GM15510 (cell line): ENCODE data around the gene FASTKD3.

Experiments
- POLR2A ChIP-seq: IDR thresholded peaks from 3 replicates; pipeline ENCODE4 v1.6.1; 2011; ENCODE audit warnings: borderline replicate concordance; ENCODE audit not compliant: insufficient read length; ENCODE audit errors: extremely low read depth

FASTKD3 gene

GRCh38 chr5:7888901-7889300 lies 20.1 kb upstream of the FASTKD3 start:
- no peak for TF ChIP-seq POLR2A

- no peak for TF ChIP-seq POLR2A
These were observed 18.1 kb upstream of the FASTKD3 start for GRCh38 chr5:7886849-7887475.

DNA sequence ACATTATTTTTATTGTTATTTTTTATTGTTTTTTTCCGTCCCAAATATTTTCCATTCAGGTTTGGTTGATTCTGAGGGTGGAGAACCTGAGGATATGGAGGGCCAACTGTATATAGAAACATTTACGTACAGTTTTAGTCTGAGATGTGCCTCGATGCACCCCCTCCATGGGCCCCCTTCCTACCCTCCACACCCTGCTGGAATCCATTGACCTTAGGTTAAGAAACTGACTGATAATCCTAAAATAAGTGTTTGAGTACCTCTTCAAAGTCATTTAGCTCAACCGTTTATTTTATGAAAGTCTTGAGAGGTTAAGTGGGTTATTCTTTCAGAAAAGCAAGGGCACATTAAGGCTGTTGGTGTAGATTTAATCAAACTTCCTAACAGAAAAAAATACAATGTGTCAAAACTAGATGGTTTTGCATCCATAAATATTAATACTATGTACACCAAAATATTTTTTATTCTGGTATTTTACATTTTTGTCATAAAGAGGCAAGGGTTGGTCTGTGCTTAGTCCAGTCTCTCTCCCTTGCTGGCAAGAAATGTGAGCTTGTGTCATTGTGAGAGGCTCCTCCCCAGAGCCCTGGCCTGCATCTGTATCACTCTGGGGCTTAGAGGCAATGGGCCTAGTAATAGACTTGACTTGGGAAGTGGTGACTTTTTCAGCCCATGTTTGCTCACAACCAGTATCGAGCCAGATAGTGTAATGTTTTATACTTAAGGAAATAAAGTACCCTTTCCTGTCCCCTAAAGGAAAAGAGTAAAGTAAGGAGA lies 15.8 kb upstream of the FASTKD3 start:
- TF ChIP-seq POLR2A = no peak

- no peak for TF ChIP-seq POLR2A
These were observed 14.1 kb upstream of the FASTKD3 start for GRCh38 chr5:7882926-7883325.

DNA sequence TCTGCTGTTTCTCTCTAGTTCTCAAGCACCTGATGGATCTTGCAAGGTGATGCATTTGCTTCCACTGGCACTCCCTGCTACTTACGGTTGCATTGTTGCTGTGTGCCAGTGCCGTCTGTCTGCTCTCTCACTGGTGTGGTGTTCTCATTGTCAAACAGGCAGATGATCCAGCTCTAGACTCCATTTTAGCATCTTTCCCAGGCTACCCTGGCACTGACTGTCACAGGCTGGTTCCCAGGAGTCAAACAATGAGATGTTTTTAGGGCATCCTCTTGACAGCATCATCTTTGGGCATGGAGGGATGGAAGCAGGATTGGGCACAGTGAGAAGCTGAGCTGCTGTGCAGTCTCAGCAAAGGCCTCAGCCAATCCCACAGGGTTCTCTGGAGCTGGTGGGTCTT lies 13.0 kb upstream of the FASTKD3 start:
- TF ChIP-seq POLR2A = no peak

- TF ChIP-seq POLR2A = no peak
These were observed 12.3 kb upstream of the FASTKD3 start for GRCh38 chr5:7881091-7881490.

DNA sequence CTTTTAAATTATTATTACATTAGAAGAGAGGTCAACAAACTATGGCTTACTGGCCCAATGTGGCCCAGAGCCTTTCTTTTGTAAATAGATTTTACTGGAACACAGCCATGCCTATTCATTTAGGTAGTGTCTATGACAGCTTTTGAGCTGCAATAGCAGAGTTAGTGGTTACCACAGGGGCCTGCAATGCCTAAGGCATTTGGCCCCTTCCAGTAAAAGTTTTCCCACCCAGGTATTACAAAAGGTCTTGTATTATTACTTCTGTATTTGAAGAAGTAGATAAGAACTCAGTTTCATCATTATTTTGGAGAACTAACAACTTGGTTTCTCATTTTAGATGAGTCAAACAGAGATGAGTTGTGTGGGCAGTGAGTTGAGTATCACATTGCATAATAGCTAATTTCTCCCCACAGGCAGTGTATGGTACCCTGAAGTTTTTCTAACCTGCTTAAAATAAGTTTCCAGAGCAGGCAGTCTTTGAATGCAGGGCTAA lies 9.6 kb upstream of the FASTKD3 start:
- TF ChIP-seq POLR2A = no peak

- TF ChIP-seq POLR2A = no peak
These were observed 9.0 kb upstream of the FASTKD3 start for GRCh38 chr5:7877851-7878250.

- TF ChIP-seq POLR2A = no peak
These were observed 8.0 kb upstream of the FASTKD3 start for GRCh38 chr5:7876867-7877266.

DNA sequence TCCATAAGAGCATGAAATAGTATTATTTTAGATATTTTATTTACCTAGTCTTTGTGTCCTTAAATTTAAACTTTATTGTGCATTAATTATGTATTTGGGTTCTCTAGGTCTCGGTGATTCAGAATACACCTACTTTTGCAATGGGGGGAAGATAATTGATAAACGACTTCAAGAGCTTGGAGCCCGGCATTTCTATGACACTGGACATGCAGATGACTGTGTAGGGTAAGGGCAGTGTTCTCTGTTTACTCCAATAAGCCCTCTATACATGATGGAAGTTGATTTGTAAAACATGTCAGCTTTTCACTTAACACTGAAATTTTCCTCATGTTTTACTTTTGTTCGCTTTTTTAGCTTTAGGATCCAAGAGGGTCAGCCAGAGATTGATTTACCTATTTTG lies 6.3 kb upstream of the FASTKD3 start:
- TF ChIP-seq POLR2A = no peak

DNA sequence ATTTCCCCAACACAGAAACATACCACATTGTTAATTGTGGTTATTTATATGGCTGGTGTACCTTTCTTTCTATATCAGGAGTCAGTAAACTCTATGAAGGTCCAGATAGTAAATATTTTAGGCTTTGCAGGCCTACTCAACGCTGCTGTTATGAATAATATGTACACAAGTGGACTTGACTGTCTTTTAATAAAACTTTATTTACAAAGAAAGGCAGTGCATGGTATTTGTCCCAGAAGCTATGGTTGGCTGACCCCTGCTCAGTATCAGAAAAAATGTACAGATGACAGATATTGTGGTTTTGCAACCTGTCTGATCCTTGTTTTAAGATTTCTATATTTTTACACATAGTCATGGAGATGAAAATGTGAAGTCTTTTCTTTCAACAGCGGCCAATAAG lies 5.8 kb upstream of the FASTKD3 start:
- TF ChIP-seq POLR2A = no peak

GRCh38 chr5:7873216-7873615 lies 4.4 kb upstream of the FASTKD3 start:
- no peak for TF ChIP-seq POLR2A

DNA sequence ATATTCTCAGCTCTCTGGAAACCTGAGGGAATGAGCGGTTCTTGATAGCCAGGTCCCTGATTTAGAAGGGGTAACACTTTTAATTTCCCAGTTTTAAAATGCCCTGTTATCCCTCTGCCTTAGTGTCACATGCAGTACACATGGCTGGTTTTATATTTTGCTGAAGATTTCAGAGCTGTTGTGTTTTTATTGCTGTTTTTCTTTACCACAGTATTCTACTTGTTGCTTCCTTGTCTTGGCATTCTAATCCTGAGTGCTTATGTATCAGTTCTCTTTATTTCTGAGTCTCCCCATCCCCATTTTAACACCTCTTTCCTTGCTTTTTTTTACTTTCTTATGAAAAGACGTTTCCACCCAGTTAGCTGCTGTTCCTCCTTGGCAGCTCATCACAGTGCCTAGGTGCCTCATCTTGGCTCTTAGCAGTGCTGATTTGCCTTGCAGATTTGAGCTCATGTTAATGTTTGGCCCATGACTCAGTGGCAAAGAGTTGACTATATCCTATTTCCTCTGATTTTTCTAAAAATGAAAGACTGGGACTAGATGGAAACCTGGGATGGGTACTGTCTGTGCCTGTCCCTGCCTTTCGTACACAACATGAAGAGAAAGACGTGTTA lies 3.8 kb upstream of the FASTKD3 start:
- TF ChIP-seq POLR2A = no peak

DNA sequence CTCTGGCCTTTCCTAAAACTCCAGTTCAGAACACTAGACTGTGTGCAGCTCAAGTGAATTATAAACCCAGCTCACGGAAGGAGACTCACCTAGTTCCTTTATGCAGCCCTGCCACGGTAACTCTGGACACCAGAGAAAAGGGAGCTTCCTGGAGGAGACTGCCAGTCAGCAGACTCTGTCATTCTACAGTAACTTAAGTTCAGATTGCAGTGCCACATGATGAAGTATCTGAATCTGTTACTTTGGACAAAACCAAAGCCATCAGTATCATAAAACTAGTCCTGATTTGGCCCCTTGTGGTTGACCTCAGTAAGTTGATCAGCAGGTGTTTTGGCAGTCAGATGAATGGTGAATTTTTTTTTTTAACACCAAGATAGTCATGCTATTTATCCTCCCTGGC lies 2.8 kb upstream of the FASTKD3 start:
- TF ChIP-seq POLR2A = no peak

DNA sequence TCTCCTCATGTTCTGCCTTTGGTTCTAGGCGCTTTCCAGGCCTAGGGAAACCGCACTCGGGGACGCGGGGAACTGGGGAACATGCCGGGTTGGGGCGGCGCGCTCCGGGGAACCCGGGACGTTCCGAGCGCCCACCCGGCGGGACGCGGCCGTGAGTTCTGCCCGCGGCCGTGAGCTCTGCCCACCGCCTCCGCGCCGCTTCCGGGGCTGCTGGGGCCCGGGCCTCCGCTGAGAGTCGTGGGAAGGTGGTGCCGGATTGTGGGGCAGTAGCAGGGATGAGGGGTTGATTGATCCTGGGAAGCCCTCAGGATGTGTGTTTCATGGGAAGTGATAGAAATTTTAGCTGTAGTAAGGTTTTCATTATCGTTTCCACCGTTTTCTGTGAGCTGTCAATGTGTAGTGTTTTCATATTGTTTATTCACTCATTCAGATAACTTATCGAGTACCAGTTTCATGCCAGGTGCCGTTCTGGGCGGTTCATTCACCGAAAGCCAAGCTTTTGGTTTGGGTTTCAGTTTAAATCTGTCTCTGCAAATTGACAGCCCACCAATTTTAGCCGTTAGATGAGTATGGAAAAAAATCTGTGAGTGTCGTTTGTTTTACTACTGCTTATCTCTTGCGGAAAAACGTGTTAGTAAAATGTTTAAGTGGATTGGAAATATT lies 774 bp upstream of the FASTKD3 start:
- TF ChIP-seq POLR2A = no peak
